Endothelial cell of umbilical vein (primary cell): ENCODE results near the gene ZC2HC1B. TPM values are rescaled to one million over a fixed set of nuclear protein-coding genes. Genes with fewer than 3 reads are reported as not detected.

ENCODE experiments used
- BruUV-seq: library from RNA; stranded (reverse); fragments of 400-500 nt; replicated peaks from 2 replicates; lab custom pipeline; 2021; lab: Mats Ljungman, UMichigan
- CTCF ChIA-PET: fragments of 300-600, 350-600 bp; sonication (Branson Sonifier 250); formaldehyde crosslinking; loops from one replicate; lab custom pipeline; 2021; ENCODE audit warnings: antibody characterized with exemption, inconsistent platforms; lab: Charles Lee
- POLR2A ChIA-PET: fragments of 300-600, 350-600 bp; sonication (Branson Sonifier 250); formaldehyde crosslinking; loops from one replicate; lab custom pipeline; 2021; ENCODE audit warnings: antibody characterized with exemption, inconsistent platforms; lab: Charles Lee
- DNase-seq: peaks from one replicate; pipeline ENCODE4 v3.0.0-alpha.2; 2011; ENCODE audit warnings: low read depth, low spot score
- FAIRE-seq: peaks from 2 replicates; lab custom pipeline; 2011; peaks lifted over from hg19 to GRCh38; lab: Jason Lieb, UNC
- H2AFZ ChIP-seq: 2 replicates; pipeline ENCODE4 v1.6.0; 2012; ENCODE audit warnings: low read depth, low read length, control low read depth, inconsistent platforms
- H3K27ac ChIP-seq: 2 replicates; pipeline ENCODE4 v1.5.1; 2011; ENCODE audit warnings: low read depth, mild to moderate bottlenecking, control low read depth, low read length, moderate library complexity; ENCODE audit not compliant: insufficient read depth
- H3K27me3 ChIP-seq, 2 experiments: 2 replicates each; pipeline versions ENCODE4 v1.6.0 to v1.6.1; 2011; ENCODE audit warnings: low read length in 2 of 2, mixed read lengths in 1 of 2; ENCODE audit not compliant: control insufficient read depth in 2 of 2, insufficient read depth in 2 of 2
- H3K36me3 ChIP-seq, 2 experiments: 2 replicates in 1 of 2; 3 replicates in 1 of 2; pipeline ENCODE4 v1.5.1; 2011; ENCODE audit warnings: low read length in 2 of 2, mild to moderate bottlenecking in 1 of 2, moderate library complexity in 1 of 2; ENCODE audit not compliant: control insufficient read depth in 2 of 2, insufficient read depth in 2 of 2; ENCODE audit errors: extremely low read depth in 1 of 2
- H3K4me1 ChIP-seq: 3 replicates; pipeline ENCODE4 v1.5.1; 2011; ENCODE audit warnings: mild to moderate bottlenecking, low read length; ENCODE audit not compliant: control insufficient read depth, insufficient read depth; ENCODE audit errors: extremely low read depth
- H3K4me2 ChIP-seq: 2 replicates; pipeline ENCODE4 v1.6.1; 2011; ENCODE audit warnings: low read length, control low read depth, mixed read lengths; ENCODE audit not compliant: insufficient read depth
- H3K4me3 ChIP-seq, 3 experiments: fragments of 200-600 bp in 1 of 3; sonication (generic), shearing (Covaris generic) in 1 of 3; replicated peaks in 1 of 3; 2 replicates each; pipeline ENCODE4 v1.5.1; 2011 to 2016; ENCODE audit warnings: control low read depth in 3 of 3, low read length in 3 of 3, mild to moderate bottlenecking in 2 of 3, inconsistent platforms in 1 of 3, low read depth in 1 of 3, moderate library complexity in 1 of 3; ENCODE audit not compliant: insufficient read depth in 1 of 3
- H3K79me2 ChIP-seq: 2 replicates; pipeline ENCODE4 v1.6.0; 2012; ENCODE audit warnings: low read length, inconsistent platforms; ENCODE audit not compliant: control insufficient read depth, insufficient read depth
- H3K9ac ChIP-seq: replicated peaks from 2 replicates; pipeline ENCODE3; 2011; ENCODE audit warnings: low read length, control low read depth; ENCODE audit not compliant: insufficient read depth; ENCODE audit errors: extremely low read depth
- H3K9me1 ChIP-seq: replicated peaks from 3 replicates; pipeline ENCODE4 v1.6.0; 2011; ENCODE audit warnings: mild to moderate bottlenecking, low read length; ENCODE audit not compliant: control insufficient read depth, insufficient read depth; ENCODE audit errors: extremely low read depth
- H3K9me3 ChIP-seq: replicated peaks from 2 replicates; pipeline ENCODE4 v1.5.1; 2012; ENCODE audit warnings: low read length, inconsistent platforms; ENCODE audit not compliant: control insufficient read depth, insufficient read depth
- H4K20me1 ChIP-seq: replicated peaks from 2 replicates; pipeline ENCODE3; 2011; ENCODE audit warnings: mild to moderate bottlenecking, low read length; ENCODE audit not compliant: control insufficient read depth, insufficient read depth; ENCODE audit errors: extremely low read depth
- EZH2 ChIP-seq: IDR thresholded peaks from 2 replicates; pipeline ENCODE4 v1.6.1; 2012; ENCODE audit warnings: borderline replicate concordance, low read depth, mild to moderate bottlenecking, moderate library complexity, low read length, inconsistent platforms; ENCODE audit not compliant: severe bottlenecking
- FOS ChIP-seq: IDR thresholded peaks from 2 replicates; pipeline ENCODE4 v1.6.1; 2011; ENCODE audit warnings: mild to moderate bottlenecking, low read length, moderate library complexity, borderline replicate concordance; ENCODE audit not compliant: insufficient read depth
- GATA2 ChIP-seq: IDR thresholded peaks from 2 replicates; pipeline ENCODE4 v1.7.0; 2011; ENCODE audit warnings: low read depth, mild to moderate bottlenecking, moderate library complexity, mixed read lengths, low read length; ENCODE audit not compliant: insufficient read length, insufficient read depth
- JUN ChIP-seq: IDR thresholded peaks from 2 replicates; pipeline ENCODE4 v1.6.1; 2011; ENCODE audit warnings: borderline replicate concordance, low read depth; ENCODE audit not compliant: insufficient read length, insufficient read depth
- MYC ChIP-seq: IDR thresholded peaks from one replicate; pipeline ENCODE4 v1.6.1; 2011; ENCODE audit warnings: mild to moderate bottlenecking, low read depth, low read length
- POLR2A ChIP-seq: IDR thresholded peaks from 2 replicates; pipeline ENCODE4 v1.6.1; 2012; ENCODE audit warnings: low read depth, mild to moderate bottlenecking, control low read depth, low read length
- POLR2AphosphoS5 ChIP-seq: IDR thresholded peaks from 2 replicates; pipeline ENCODE4 v1.6.1; 2012; ENCODE audit warnings: low read depth, mild to moderate bottlenecking, control low read depth, low read length, moderate library complexity; ENCODE audit not compliant: insufficient read depth
- dilution Hi-C: fragments of 300-500 bp; cut with MboI; formaldehyde crosslinking; loops from one replicate; pipeline ENCODE4 v1.15.0; 2019; ENCODE audit warnings: low sequenced_read_pairs; ENCODE audit not compliant: extremely low pct_ligation_motif_present
- intact Hi-C: fragments of 100-400 bp; cut with micrococcal nuclease; formaldehyde crosslinking; loops from one replicate; pipeline ENCODE4 v1.10.0; 2022
- polyA plus RNA-seq, 4 experiments: library from polyadenylated mRNA; depleted of rRNA in 3 of 4; stranded (reverse) in 3 of 4; unstranded in 1 of 4; fragments of >200 nt; gene quantifications; 2 replicates each; pipeline versions ENCODE4 v1.2.1 to v1.2.3, GENCODE V29; 2011 to 2012; ENCODE audit warnings: missing spikeins in 1 of 4
- total RNA-seq: library from RNA; stranded (reverse); gene quantifications from 2 replicates; pipeline ENCODE4 v1.2.3, GENCODE V29; 2021
- TF ChIP-seq, protein P1 (sequence below), 2 donors: IDR thresholded peaks; 1 replicate in 1 of 2; 2 replicates in 1 of 2; pipeline ENCODE4 v1.5.1; 2011; ENCODE audit warnings: low read length in 2 of 2, mild to moderate bottlenecking in 2 of 2, moderate library complexity in 2 of 2, control low read depth in 1 of 2, inconsistent platforms in 1 of 2, low read depth in 1 of 2; ENCODE audit not compliant: insufficient read depth in 1 of 2; ENCODE audit errors: extremely low read depth in 1 of 2
- TF ChIP-seq, protein P2 (sequence below): IDR thresholded peaks from 2 replicates; pipeline ENCODE4 v1.6.1; 2011; ENCODE audit not compliant: insufficient read depth, insufficient read length

Gene ZC2HC1B
- total and polyA plus RNA-seq, 2 donors (not counting 3 experiments of a cell fraction or from before 2014, with no cell fraction given), result not detected

DNA sequence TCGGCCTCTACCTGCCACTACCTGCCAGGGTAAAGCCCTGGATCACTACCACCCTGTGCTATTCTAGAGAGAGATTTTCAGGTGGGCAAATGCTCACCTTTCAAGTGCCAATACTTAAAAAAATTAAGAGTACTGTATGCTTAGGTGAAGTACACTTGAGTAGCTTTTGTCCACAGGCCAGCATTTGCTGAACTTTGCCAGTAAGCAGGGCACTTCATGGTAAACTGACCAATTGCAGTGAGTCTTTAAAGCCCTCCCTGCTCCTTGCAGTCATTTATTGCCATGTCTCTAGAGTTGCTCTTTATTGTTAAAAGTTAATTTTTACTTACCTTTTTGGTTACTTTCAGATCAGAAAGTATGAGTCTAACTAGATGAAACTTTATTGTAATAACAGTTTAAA is 85.3 kb downstream of the ZC2HC1B start:
- Histone ChIP-seq H3K36me3 (no peaks in the 10 kb centered on the region), H3K4me1 (no peaks in the 10 kb centered on the region), H2AFZ (no peak overlapping the region), H3K9me1 (no peaks in the 10 kb centered on the region), H3K27me3 (peaks cover 0 to 5% of the 10 kb centered on the region in 2 experiments), H3K9ac (no peak overlapping the region), H3K4me2 (no peak overlapping the region), H3K27ac (no peak overlapping the region), H4K20me1 (no peaks in the 10 kb centered on the region), H3K9me3 (no peaks in the 10 kb centered on the region), H3K4me3 (no peak overlapping the region), H3K79me2 (no peaks in the 10 kb centered on the region)
- ChIA-PET POLR2A (no interaction called here), CTCF (no interaction called here)
- intact Hi-C loops, result no loop called here
- TF ChIP-seq MYC, result no peak
- no peak for TF ChIP-seq POLR2AphosphoS5
- no peak for TF ChIP-seq EZH2
- TF ChIP-seq, protein P1, sequence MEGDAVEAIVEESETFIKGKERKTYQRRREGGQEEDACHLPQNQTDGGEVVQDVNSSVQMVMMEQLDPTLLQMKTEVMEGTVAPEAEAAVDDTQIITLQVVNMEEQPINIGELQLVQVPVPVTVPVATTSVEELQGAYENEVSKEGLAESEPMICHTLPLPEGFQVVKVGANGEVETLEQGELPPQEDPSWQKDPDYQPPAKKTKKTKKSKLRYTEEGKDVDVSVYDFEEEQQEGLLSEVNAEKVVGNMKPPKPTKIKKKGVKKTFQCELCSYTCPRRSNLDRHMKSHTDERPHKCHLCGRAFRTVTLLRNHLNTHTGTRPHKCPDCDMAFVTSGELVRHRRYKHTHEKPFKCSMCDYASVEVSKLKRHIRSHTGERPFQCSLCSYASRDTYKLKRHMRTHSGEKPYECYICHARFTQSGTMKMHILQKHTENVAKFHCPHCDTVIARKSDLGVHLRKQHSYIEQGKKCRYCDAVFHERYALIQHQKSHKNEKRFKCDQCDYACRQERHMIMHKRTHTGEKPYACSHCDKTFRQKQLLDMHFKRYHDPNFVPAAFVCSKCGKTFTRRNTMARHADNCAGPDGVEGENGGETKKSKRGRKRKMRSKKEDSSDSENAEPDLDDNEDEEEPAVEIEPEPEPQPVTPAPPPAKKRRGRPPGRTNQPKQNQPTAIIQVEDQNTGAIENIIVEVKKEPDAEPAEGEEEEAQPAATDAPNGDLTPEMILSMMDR (IDR thresholded peaks at IDR 0.05; ENCODE audit: extremely low read depth in 1 of 2, insufficient read depth in 1 of 2, low read depth in 1 of 2, low read length in 2 of 2), result no peak
- TF ChIP-seq POLR2A, result no peak
- TF ChIP-seq, protein P2, sequence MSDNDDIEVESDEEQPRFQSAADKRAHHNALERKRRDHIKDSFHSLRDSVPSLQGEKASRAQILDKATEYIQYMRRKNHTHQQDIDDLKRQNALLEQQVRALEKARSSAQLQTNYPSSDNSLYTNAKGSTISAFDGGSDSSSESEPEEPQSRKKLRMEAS, result no peak
- TF ChIP-seq FOS, result no peak
- no peak for TF ChIP-seq JUN
- TF ChIP-seq GATA2, result no peak
- no TSS peak for BruUV-seq
- no peak for DNase-seq
- FAIRE-seq, result no peak
- dilution Hi-C loops, result no loop called here
